Ovary (tissue), 3 donors: Measurements from ENCODE around the gene CACNA1C.

Experiments
- POLR2A ChIP-seq: fragments of 450-650 bp; IDR thresholded peaks from one replicate; pipeline ENCODE4 v1.6.1; 2017; ENCODE audit warnings: antibody characterized with exemption, mild to moderate bottlenecking, moderate library complexity
- TF ChIP-seq, protein P1 (sequence below), 3 donors: fragments of 450-650 bp in 2 of 3; fragments of 200-600 bp in 1 of 3; IDR thresholded peaks; one replicate each; pipeline versions ENCODE4 v1.5.1 to v1.8.0; 2016 to 2022; ENCODE audit warnings: antibody characterized with exemption in 3 of 3, mild to moderate bottlenecking in 1 of 3
- donor health status: DM: no; HTN: no; CAD: no.

DNA sequence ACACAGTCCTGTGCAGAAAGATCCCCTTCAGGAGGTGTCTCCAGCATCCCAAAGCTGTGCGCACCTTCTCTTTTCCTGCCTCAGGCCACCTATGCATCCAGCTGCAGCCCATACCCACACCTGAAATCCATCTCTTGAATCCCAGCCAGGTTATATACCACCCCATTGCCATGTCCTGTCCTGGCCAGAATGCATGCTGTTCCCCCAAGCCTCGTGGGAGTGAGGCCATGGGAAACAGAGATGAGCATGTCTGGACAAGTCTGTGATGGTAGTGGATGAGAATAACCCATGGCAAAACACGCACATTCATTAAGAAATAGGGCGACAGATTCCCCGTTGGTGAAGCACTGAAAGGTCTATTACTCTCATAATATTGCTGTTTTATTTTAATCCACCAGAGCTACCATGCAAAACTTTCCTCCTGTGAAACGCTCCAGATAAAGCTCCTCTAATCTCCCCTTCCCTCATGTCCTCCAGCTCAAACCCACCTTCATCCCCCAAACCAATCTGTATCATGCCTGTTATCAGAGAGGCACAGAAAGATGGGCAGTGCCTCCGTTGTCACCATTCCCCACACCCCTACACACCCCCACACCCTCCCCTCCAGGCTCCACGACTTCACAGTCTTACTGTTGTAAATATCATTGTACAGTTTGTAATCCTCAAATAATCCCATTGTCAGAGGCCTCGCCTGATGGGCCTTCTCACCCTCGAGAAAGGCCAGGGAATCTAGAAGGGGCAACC lies 644.4 kb downstream of the CACNA1C start:
- TF ChIP-seq, protein P1, sequence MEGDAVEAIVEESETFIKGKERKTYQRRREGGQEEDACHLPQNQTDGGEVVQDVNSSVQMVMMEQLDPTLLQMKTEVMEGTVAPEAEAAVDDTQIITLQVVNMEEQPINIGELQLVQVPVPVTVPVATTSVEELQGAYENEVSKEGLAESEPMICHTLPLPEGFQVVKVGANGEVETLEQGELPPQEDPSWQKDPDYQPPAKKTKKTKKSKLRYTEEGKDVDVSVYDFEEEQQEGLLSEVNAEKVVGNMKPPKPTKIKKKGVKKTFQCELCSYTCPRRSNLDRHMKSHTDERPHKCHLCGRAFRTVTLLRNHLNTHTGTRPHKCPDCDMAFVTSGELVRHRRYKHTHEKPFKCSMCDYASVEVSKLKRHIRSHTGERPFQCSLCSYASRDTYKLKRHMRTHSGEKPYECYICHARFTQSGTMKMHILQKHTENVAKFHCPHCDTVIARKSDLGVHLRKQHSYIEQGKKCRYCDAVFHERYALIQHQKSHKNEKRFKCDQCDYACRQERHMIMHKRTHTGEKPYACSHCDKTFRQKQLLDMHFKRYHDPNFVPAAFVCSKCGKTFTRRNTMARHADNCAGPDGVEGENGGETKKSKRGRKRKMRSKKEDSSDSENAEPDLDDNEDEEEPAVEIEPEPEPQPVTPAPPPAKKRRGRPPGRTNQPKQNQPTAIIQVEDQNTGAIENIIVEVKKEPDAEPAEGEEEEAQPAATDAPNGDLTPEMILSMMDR (IDR thresholded peaks at IDR 0.05) = no peak
- no peak for TF ChIP-seq POLR2A
